Body of pancreas (tissue), 4 donors: ENCODE measurements around the gene EXOSC7. TPM values are rescaled to one million over a fixed set of nuclear protein-coding genes. Genes with fewer than 3 reads are reported as not detected.

Experiments
- ATAC-seq: fragments of 150-250 bp; one replicate; pipeline ENCODE4 v1.9.1; 2016
- DNase-seq, 4 donors: peaks; one replicate each; pipeline ENCODE4 v3.0.0-alpha.2; 2019
- H3K27ac ChIP-seq, 4 donors: fragments of 200-600 bp; sonication (generic); 1 replicate in 3 of 4; 2 replicates in 1 of 4; pipeline versions ENCODE4 v1.5.1 to v1.6.1; 2016 to 2019; ENCODE audit warnings: mild to moderate bottlenecking in 1 of 4, mixed read lengths in 1 of 4, moderate library complexity in 1 of 4
- H3K27me3 ChIP-seq, 2 donors: fragments of 200-600 bp; sonication (generic); one replicate each; pipeline ENCODE4 v1.6.0; 2016; ENCODE audit warnings: mild to moderate bottlenecking in 1 of 2
- H3K36me3 ChIP-seq, 2 donors: fragments of 200-600 bp; sonication (generic); replicated peaks in 1 of 2; 2 replicates each; pipeline ENCODE4 v1.5.1; 2016; ENCODE audit warnings: low read depth in 2 of 2; ENCODE audit not compliant: insufficient read depth in 1 of 2
- H3K4me1 ChIP-seq: fragments of 200-600 bp; sonication (generic); one replicate; pipeline ENCODE4 v1.6.0; 2016
- H3K4me3 ChIP-seq, 2 donors: fragments of 200-600 bp; sonication (generic); 1 replicate in 1 of 2; 2 replicates in 1 of 2; pipeline ENCODE4 v1.5.1; 2016 to 2019
- H3K9me3 ChIP-seq, 3 donors: fragments of 200-600 bp; sonication (generic); 1 replicate in 2 of 3; 2 replicates in 1 of 3; pipeline ENCODE4 v1.5.1; 2016
- CTCF ChIP-seq, 7 experiments: fragments of 450-650 bp in 4 of 7; fragments of 200-600 bp in 3 of 7; sonication (generic) in 3 of 7; IDR thresholded peaks; one replicate each; pipeline ENCODE4 v1.5.1; 2016 to 2019; ENCODE audit warnings: antibody characterized with exemption in 7 of 7
- POLR2A ChIP-seq, 3 donors: fragments of 450-650 bp; IDR thresholded peaks; one replicate each; pipeline ENCODE4 v1.6.1; 2016; ENCODE audit warnings: antibody characterized with exemption in 3 of 3, mild to moderate bottlenecking in 2 of 3
- WGBS, 2 donors: methylation state at CpG; one replicate each; pipeline ENCODE4 v1.1.5; 2017; 5-methylcytosine and 5-hydroxymethylcytosine counted together
- intact Hi-C: fragments of 100-400 bp; cut with DNase I; formaldehyde crosslinking; loops from one replicate; pipeline ENCODE4 v1.15.1; 2023
- total RNA-seq, 2 donors: library from RNA; depleted of rRNA; stranded (reverse); fragments of >200 nt; gene quantifications; one replicate each; pipeline ENCODE4 v1.1.0, GENCODE V29; 2016

Gene EXOSC7
- total RNA-seq, 2 donors from 2014 or later, result 18.2 to 33.6 TPM

- no peaks in the 10 kb centered on the region for H3K36me3 ChIP-seq
- peaks cover 19% of the 10 kb centered on the region for H3K4me1 ChIP-seq
- H3K4me3 ChIP-seq, result no peak overlapping the region
- ATAC-seq, result no peak
- intact Hi-C loops, result no loop called here
- DNase-seq, result no peak
- no peaks in the 10 kb centered on the region for H3K9me3 ChIP-seq
- H3K27me3 ChIP-seq, result no peaks in the 10 kb centered on the region
- 91 to 93% methylated on average over 7 to 8 of the region's 8 CpGs for WGBS, 2 donors
- H3K27ac ChIP-seq, result no peak overlapping the region
- TF ChIP-seq POLR2A (IDR thresholded peaks at IDR 0.05) (no peak), CTCF (IDR thresholded peaks at IDR 0.05) (no peak)
Measured at GRCh38 chr3:44989141-44989540, 13.1 kb downstream of the EXOSC7 start.

GRCh38 chr3:44989636-44990373 lies 13.8 kb downstream of the EXOSC7 start:
- no peaks in the 10 kb centered on the region for H3K27me3 ChIP-seq
- no peak for TF ChIP-seq CTCF (IDR thresholded peaks at IDR 0.05)
- no peak for TF ChIP-seq POLR2A (IDR thresholded peaks at IDR 0.05)
- 25 to 54% methylated on average over 1 of the region's 1 CpG for WGBS, 2 donors
- no peaks in the 10 kb centered on the region for H3K36me3 ChIP-seq
- H3K4me3 ChIP-seq, result no peak overlapping the region
- peaks cover 22% of the 10 kb centered on the region for H3K4me1 ChIP-seq
- no peaks in the 10 kb centered on the region for H3K9me3 ChIP-seq
- no peak overlapping the region for H3K27ac ChIP-seq
- intact Hi-C loops, result no loop called here
- ATAC-seq (no peak), DNase-seq (no peak)

GRCh38 chr3:44991326-44991725 lies 15.3 kb downstream of the EXOSC7 start:
- H3K4me3 ChIP-seq, result no peak overlapping the region
- peaks cover 36% of the 10 kb centered on the region for H3K4me1 ChIP-seq
- H3K27ac ChIP-seq, result no peak overlapping the region
- no peak for ATAC-seq
- H3K27me3 ChIP-seq, result no peaks in the 10 kb centered on the region
- TF ChIP-seq CTCF (IDR thresholded peaks at IDR 0.05) (no peak), POLR2A (IDR thresholded peaks at IDR 0.05) (no peak)
- no peak for DNase-seq
- 89% methylated on average over 1 of the region's 1 CpG for WGBS, 2 donors
- no peaks in the 10 kb centered on the region for H3K36me3 ChIP-seq
- H3K9me3 ChIP-seq, result no peaks in the 10 kb centered on the region
- intact Hi-C loops, result no loop called here

GRCh38 chr3:44992555-44993470 lies 16.8 kb downstream of the EXOSC7 start:
- intact Hi-C loops, result no loop called here
- H3K9me3 ChIP-seq, result no peaks in the 10 kb centered on the region
- DNase-seq (peak in 1 of 4 donors; percentile 16), ATAC-seq (no peak)
- H3K36me3 ChIP-seq, result no peaks in the 10 kb centered on the region
- peak overlapping the region in 2 of 4 donors; percentile 39 to 52 for H3K27ac ChIP-seq
- peaks cover 41% of the 10 kb centered on the region for H3K4me1 ChIP-seq
- H3K27me3 ChIP-seq, result no peaks in the 10 kb centered on the region
- no peak for TF ChIP-seq POLR2A (IDR thresholded peaks at IDR 0.05)
- peak; percentile 12 to 51 (median 18) for TF ChIP-seq CTCF (IDR thresholded peaks at IDR 0.05)
- no peak overlapping the region for H3K4me3 ChIP-seq
- 77 to 80% methylated on average over 7 of the region's 7 CpGs for whole genome bisulfite sequencing, 2 donors
